GM21447 (cell line): ENCODE data around the gene RMND1.
"Not testable (repeated sequence)": the region's sequence is repeated elsewhere in the genome, so short reads cannot be mapped to it uniquely, and the experiment has no call there.

ENCODE experiments used
- ATAC-seq: cut with Tn5 transposase; IDR thresholded peaks from one replicate; pipeline ENCODE4 v1.9.1; 2021; ENCODE audit not compliant: unreplicated experiment

Gene RMND1

GRCh38 chr6:151387175-151387970 lies 64.6 kb downstream of the RMND1 start:
- no peak for ATAC-seq

GRCh38 chr6:151385177-151385576 lies 66.7 kb downstream of the RMND1 start:
- no peak for ATAC-seq

GRCh38 chr6:151384151-151384550 lies 67.8 kb downstream of the RMND1 start:
- ATAC-seq, result no peak

GRCh38 chr6:151382631-151383030 lies 69.3 kb downstream of the RMND1 start:
- not testable (repeated sequence) for ATAC-seq

GRCh38 chr6:151381722-151382121 lies 70.2 kb downstream of the RMND1 start:
- ATAC-seq, result no peak

GRCh38 chr6:151380848-151381205 lies 71.1 kb downstream of the RMND1 start:
- no peak for ATAC-seq

- peak; percentile 67 for ATAC-seq
These were observed 71.7 kb downstream of the RMND1 start for GRCh38 chr6:151379933-151380847.

- no peak for ATAC-seq
These were observed 74.8 kb downstream of the RMND1 start for GRCh38 chr6:151377095-151377494.

- ATAC-seq, result no peak
These were observed 75.5 kb downstream of the RMND1 start for GRCh38 chr6:151376440-151376839.

- ATAC-seq, result no peak
These were observed 76.1 kb downstream of the RMND1 start for GRCh38 chr6:151375833-151376232.

GRCh38 chr6:151374036-151374683 lies 77.8 kb downstream of the RMND1 start:
- no peak for ATAC-seq

- ATAC-seq, result no peak
These were observed 79.8 kb downstream of the RMND1 start for GRCh38 chr6:151372164-151372563.

- no peak for ATAC-seq
These were observed 81.3 kb downstream of the RMND1 start for GRCh38 chr6:151370509-151371078.

- ATAC-seq, result no peak
These were observed 86.7 kb downstream of the RMND1 start for GRCh38 chr6:151365233-151365632.

GRCh38 chr6:151359486-151359885 lies 92.4 kb downstream of the RMND1 start:
- ATAC-seq, result no peak

- no peak for ATAC-seq
These were observed 93.5 kb downstream of the RMND1 start for GRCh38 chr6:151358475-151358874.

GRCh38 chr6:151357758-151358436 lies 94.0 kb downstream of the RMND1 start:
- ATAC-seq, result no peak

- ATAC-seq, result not testable (repeated sequence)
These were observed 94.9 kb downstream of the RMND1 start for GRCh38 chr6:151356983-151357382.
